Measurements from ENCODE around the gene RBMS3.

DNA sequence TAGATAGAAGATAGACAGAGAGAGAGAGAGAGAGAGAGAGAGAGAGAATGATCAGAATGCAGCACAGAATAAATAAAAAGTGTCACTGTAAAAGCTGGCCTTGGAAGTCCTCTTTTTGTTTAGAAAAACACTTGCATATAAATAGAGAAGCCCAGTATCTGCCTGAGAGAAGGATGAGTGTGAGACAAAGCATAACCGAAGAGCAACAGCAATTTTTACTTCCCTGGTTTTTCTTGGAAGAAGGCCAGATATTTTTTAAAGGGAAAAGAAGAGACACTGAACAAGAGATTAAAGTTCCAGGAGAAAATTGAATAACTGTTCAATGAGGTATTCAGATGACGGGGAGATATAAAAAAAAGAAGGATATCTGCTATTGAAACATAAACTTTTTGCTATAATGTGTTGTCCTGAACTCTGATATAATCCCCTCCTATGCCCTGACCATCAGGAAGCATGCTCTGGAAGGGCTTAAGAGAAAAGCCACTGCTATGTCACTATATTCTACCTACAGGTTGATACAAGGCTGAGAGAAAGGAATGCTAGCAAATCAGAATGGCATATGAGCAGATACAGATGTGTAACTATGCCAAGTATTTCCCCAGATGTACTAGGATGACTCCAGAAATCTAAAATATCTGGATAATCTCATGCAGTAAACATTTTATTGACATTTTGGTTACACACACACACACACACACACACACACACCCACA, 358.9 kb downstream of the RBMS3 start:
- TF ChIP-seq, protein P1, sequence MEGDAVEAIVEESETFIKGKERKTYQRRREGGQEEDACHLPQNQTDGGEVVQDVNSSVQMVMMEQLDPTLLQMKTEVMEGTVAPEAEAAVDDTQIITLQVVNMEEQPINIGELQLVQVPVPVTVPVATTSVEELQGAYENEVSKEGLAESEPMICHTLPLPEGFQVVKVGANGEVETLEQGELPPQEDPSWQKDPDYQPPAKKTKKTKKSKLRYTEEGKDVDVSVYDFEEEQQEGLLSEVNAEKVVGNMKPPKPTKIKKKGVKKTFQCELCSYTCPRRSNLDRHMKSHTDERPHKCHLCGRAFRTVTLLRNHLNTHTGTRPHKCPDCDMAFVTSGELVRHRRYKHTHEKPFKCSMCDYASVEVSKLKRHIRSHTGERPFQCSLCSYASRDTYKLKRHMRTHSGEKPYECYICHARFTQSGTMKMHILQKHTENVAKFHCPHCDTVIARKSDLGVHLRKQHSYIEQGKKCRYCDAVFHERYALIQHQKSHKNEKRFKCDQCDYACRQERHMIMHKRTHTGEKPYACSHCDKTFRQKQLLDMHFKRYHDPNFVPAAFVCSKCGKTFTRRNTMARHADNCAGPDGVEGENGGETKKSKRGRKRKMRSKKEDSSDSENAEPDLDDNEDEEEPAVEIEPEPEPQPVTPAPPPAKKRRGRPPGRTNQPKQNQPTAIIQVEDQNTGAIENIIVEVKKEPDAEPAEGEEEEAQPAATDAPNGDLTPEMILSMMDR (IDR thresholded peaks at IDR 0.05 in 2 of 3, conservative IDR thresholded peaks at IDR 0.05 in 1 of 3; ENCODE audit: borderline replicate concordance in 1 of 3, insufficient read depth in 1 of 3, low read depth in 2 of 3, low read length in 2 of 3), result no peak
- no peak for TF ChIP-seq POLR2A (IDR thresholded peaks at IDR 0.05; ENCODE audit: borderline replicate concordance, extremely low read depth, insufficient read depth, insufficient read length)
- TF ChIP-seq EGR1 (IDR thresholded peaks at IDR 0.05; ENCODE audit: low read depth), result no peak
- TF ChIP-seq ZNF274 (IDR thresholded peaks at IDR 0.05; ENCODE audit: low read depth, low read length), result no peak
- no peak for TF ChIP-seq YY1 (IDR thresholded peaks at IDR 0.05; ENCODE audit: extremely low read depth, insufficient replicate concordance, low read depth, low read length)

Measured in HCT116 (cell line).